Lower leg skin (tissue), 4 donors: Measurements from ENCODE around the gene NEGR1. TPM values are rescaled to one million over a fixed set of nuclear protein-coding genes. Genes with fewer than 3 reads are reported as not detected.

Experiments used
- DNase-seq, 2 donors: peaks; one replicate each; pipeline ENCODE4 v3.0.0-alpha.2; 2019; ENCODE audit warnings: low spot score in 2 of 2
- H3K4me3 ChIP-seq: fragments of 200-600 bp; sonication (generic); 2 replicates; pipeline ENCODE4 v1.5.1; 2017; ENCODE audit warnings: mild to moderate bottlenecking, low read depth; ENCODE audit not compliant: poor library complexity, severe bottlenecking
- CTCF ChIP-seq, 3 donors: fragments of 450-650 bp; IDR thresholded peaks; one replicate each; pipeline ENCODE4 v1.5.1; 2016; ENCODE audit warnings: antibody characterized with exemption in 3 of 3, mild to moderate bottlenecking in 3 of 3, moderate library complexity in 2 of 3
- POLR2A ChIP-seq, 2 donors: fragments of 450-650 bp; IDR thresholded peaks; one replicate each; pipeline ENCODE4 v1.6.1; 2016 to 2017; ENCODE audit warnings: antibody characterized with exemption in 2 of 2, mild to moderate bottlenecking in 1 of 2, moderate library complexity in 1 of 2
- WGBS, 2 donors: methylation state at CpG; one replicate each; pipeline ENCODE4 v1.1.5; 2018; 5-methylcytosine and 5-hydroxymethylcytosine counted together
- intact Hi-C: fragments of 100-400 bp; cut with DNase I; formaldehyde crosslinking; loops from one replicate; pipeline ENCODE4 v1.15.0; 2023; ENCODE audit warnings: low total_unique reads
- total RNA-seq, 4 donors: library from RNA; depleted of rRNA; stranded (reverse); fragments of >200 nt; gene quantifications; one replicate each; pipeline ENCODE4 v1.1.0, GENCODE V29; 2016

The NEGR1 gene
- total RNA-seq, 4 donors from 2014 or later: 4.1 to 13.6 (median 6.0) TPM

GRCh38 chr1:71502006-71502405 is 780.3 kb downstream of the NEGR1 start:
- H3K4me3 ChIP-seq: no peak overlapping the region
- TF ChIP-seq CTCF (IDR thresholded peaks at IDR 0.05) (no peak), POLR2A (IDR thresholded peaks at IDR 0.05) (no peak)
- intact Hi-C loops: no loop called here
- WGBS, 2 donors: 75 to 80% methylated on average over 6 of the region's 6 CpGs
- DNase-seq: no peak

DNA sequence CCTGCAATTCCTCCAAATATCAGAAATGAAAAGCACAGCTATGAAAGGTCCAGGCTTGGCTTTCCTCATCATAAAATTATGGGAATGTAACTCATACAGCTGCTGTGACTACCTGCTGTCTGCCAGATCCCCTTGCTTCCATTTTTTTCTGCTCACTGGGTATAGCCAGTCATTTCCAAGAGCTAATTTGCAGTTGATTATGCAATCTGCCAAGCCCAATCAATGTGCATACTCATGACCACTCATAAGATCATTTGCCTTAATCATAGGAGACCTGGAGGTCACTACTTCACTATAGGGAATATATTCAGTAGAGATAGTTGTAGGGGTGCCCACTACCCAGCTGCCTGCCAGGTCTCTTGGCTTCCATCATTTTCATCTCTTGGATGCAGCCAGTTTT is 783.8 kb downstream of the NEGR1 start:
- intact Hi-C loops: no loop called here
- no peak for DNase-seq
- H3K4me3 ChIP-seq: no peak overlapping the region
- TF ChIP-seq POLR2A (IDR thresholded peaks at IDR 0.05): no peak
- TF ChIP-seq CTCF (IDR thresholded peaks at IDR 0.05): no peak

- no peak for TF ChIP-seq POLR2A (IDR thresholded peaks at IDR 0.05)
- TF ChIP-seq CTCF (IDR thresholded peaks at IDR 0.05): no peak
- intact Hi-C loops: no loop called here
- no peak for DNase-seq
- H3K4me3 ChIP-seq: no peak overlapping the region
Measured at GRCh38 chr1:71494163-71494562, 788.2 kb downstream of the NEGR1 start.

DNA sequence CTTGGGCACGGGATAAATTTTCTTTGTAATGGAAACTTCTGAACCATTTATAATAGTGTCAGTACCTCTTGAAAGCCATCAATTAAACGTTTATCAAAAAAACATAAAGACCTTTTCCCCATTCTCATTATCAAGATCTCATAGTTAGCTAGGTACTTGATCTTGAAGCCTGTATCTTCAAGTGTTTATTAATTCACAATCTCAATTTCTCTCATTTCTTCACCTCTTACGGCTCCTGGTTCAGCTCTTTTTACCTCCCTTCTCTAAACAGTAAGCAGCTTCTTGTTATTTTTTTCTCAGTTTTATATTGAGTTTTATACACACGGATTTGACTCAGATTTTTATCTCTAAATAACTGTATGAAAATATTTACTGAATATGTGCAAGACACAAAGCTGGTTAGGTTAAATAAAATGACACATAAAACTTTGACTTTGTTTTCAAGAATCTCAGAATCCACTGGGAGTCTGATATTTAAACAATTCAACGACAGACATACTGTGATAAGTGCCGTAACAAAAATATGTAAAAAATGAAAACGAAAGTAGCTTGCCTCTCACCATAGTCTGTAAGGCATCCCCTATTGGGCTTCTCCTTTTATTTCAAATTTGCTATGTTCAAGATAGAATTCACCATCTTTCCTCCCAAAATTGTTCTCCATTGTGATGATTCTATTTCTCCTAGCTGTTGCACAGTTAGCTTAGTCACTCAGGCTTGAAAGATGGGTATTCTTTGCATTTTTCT is 789.9 kb downstream of the NEGR1 start:
- no peak for DNase-seq
- intact Hi-C loops: no loop called here
- TF ChIP-seq CTCF (IDR thresholded peaks at IDR 0.05) (no peak), POLR2A (IDR thresholded peaks at IDR 0.05) (no peak)
- H3K4me3 ChIP-seq: no peak overlapping the region
- 77 to 80% methylated on average over 7 of the region's 7 CpGs for WGBS, 2 donors

- intact Hi-C loops: no loop called here
- TF ChIP-seq CTCF (IDR thresholded peaks at IDR 0.05) (no peak), POLR2A (IDR thresholded peaks at IDR 0.05) (no peak)
- 64 to 67% methylated on average over 5 of the region's 5 CpGs for WGBS, 2 donors
- H3K4me3 ChIP-seq: no peak overlapping the region
- DNase-seq: no peak
Measured at GRCh38 chr1:71490432-71490831, 791.9 kb downstream of the NEGR1 start.
